ENCODE measurements around the gene SGK1.
"Not testable (repeated sequence)": the region's sequence is repeated elsewhere in the genome, so short reads cannot be mapped to it uniquely, and the experiment has no call there.

Gene SGK1

GRCh38 chr6:134326192-134326591, 8.3 kb upstream of the SGK1 start:
- DNase-seq: not testable (repeated sequence)

DNA sequence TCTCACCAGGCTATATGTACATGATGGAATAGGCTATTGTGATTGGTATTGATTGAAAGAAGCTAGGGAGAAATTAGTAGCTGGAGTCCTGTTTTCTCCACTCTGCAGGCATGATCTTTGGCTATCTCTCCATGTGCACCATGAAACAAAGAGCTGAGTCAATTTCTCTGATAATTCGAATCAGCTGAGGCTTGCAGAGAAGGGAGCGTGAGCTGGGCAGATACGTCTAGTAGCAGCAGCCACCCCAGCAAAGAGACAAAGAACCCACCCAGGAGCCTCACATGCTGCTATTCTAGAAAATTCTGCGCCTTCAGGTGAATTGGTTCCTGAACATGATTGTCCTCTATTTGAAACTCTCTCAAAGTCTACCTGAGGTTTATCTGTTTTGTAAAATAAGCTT, 6.9 kb upstream of the SGK1 start:
- no peak for DNase-seq

DNA sequence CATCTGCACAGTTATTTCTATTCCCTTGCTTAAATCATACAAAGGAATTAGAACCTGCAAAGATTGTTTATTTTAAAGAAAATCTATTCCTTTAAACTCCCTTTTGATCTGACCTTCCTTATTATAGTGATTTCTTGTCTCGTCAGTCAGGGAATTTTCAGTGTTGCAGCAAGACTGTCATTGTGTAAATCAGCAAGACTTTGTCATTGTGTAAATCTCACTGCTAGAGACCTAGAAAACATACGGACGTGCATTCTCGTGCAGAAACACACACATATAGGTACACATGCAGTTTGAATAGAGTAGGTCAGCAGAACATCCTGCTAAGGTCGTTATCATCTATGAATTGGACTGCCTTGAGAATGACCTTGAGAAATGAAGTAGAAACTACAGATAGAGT, 6.2 kb upstream of the SGK1 start:
- DNase-seq: no peak

- DNase-seq: no peak
These were observed 5.8 kb upstream of the SGK1 start for GRCh38 chr6:134323698-134324097.

DNA sequence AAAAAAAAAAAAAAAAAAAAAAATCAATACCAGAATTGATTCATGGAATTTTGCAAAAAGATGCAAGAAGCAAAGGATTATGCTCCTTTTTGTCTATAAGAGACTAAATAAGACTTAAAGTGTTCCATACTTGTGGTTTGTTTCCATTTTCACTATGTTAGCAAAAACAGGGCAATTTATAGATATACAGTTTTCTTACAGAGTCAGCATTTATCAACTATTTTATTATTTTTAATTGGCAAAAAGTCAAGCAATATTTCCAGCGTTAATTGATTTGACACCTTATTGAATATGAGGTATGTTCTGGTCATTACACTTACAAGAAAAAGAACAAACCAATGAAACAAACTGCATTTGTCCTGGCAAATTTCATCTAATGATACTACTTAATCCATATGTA, 5.4 kb upstream of the SGK1 start:
- DNase-seq: no peak

- no peak for DNase-seq
These were observed 4.3 kb upstream of the SGK1 start for GRCh38 chr6:134322216-134322615.

DNA sequence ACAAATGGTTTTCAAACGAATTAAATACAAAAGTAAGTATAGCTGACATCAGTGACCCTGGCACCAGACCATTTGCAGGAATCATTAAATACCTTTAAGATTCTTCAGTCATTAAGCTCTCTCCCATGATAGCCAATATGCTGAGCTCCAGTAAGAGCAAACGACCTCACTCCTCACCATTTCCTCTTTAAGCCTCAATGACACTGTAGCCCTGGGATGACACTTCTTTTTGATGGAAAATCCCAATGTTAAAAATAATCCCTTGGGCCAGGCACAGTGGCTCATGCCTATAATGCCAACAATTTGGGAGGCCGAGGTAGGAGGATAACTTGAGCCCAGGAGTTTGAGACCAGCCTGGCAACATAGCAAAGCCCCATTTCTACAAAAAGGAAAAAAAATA, 3.3 kb upstream of the SGK1 start:
- no peak for DNase-seq

GRCh38 chr6:134319686-134320085, 1.8 kb upstream of the SGK1 start:
- not testable (repeated sequence) for DNase-seq

DNA sequence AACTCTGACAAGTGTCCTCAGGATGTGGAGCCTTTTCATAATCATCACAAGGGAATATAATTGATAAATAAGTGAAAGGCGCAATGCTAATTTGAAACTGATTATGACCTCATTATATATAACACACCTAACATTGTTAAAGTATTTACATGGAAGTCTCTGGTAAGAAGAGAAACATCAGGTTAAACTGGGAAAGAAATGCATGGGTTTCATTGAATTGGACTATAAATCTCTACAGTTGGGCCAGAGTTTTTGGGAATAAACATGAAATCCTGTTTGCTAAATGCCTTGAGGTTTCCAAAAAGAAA, 1.0 kb upstream of the SGK1 start:
- no peak for DNase-seq

DNA sequence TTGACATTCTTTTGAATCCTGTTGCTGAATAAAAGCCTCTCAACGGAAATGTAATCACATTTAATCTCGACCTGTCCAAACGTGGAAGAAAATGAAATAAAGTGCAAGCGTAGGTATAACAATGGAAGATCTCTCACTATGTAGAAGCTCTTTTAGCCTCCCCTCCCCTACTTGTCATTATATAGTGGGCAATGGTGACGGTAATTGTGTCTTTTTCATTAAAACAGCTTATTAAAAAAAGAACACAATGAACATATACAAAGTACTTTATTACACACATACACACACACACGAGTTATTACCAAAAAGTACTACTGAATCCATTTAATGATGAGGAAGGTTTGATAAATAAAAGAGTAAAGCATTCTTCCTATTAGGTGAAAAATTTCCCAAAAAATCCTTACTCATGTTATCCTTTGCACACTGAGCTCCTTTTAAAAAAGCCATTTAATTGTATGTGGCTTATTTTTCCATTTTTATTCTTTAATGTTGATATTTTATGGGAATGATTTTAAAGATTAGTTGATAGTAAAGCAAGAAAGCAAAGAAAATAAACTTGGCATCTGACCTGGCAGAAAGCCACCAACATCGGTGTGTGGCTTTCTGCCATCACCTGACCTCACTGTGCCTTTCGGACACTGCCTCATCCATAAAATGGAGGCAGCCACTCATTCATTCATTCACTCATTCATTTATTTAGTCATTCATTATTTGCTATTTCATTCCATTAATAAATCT, 493 bp upstream of the SGK1 start:
- DNase-seq: no peak

DNA sequence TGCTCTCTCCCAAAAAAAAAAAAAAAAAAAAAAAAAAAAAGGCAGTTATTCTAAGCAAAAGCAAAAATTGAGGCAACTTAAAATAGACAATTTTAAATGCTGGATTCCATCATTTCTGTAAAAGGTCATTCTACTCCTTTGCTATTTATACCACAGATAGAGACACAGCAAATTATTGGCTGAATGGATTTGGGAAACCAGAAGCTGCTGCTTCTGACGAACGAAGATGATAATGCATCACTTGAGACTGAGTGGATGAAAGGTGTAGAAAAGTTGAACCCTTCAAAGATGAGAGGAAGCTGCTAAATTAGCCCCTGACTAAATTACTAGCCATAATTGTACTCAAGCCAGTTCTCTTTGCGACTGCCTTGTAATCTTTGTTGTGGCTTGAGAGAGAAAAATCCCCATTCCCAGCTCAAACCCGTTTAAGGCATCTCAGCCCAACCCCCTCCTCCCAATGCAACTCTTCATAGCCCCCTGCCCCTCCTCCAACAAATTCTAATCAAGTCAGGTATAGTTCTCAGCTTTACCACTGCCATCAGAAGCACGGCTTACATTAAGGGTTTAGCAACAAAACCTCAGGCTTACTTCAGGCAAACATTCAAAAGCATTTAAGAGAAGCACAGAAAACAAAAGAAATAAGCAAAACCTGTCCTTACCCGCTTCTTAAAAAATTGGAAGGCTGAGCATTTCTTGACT, 1.0 kb downstream of the SGK1 start:
- DNase-seq: no peak

- DNase-seq: no peak
These were observed 1.9 kb downstream of the SGK1 start for GRCh38 chr6:134315974-134316441.

DNA sequence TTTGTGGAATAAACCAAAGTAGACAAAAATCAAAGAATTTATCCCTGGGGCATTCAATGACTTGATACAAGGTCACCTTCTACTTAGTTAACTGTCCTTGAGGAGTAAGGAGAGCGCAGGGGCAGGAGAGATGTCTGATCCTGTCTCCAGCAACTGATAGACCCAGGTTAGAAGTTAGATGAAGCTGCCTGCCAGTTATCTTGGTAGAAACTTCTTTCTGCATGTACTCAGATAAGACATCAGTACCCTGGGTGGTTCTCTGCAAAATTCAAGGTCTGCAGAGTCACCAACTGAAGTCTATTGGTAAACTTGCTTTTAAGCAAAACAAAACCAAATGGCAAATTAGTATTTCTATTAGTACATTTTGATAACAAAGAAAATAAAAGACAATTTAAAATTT, 2.7 kb downstream of the SGK1 start:
- no peak for DNase-seq

DNA sequence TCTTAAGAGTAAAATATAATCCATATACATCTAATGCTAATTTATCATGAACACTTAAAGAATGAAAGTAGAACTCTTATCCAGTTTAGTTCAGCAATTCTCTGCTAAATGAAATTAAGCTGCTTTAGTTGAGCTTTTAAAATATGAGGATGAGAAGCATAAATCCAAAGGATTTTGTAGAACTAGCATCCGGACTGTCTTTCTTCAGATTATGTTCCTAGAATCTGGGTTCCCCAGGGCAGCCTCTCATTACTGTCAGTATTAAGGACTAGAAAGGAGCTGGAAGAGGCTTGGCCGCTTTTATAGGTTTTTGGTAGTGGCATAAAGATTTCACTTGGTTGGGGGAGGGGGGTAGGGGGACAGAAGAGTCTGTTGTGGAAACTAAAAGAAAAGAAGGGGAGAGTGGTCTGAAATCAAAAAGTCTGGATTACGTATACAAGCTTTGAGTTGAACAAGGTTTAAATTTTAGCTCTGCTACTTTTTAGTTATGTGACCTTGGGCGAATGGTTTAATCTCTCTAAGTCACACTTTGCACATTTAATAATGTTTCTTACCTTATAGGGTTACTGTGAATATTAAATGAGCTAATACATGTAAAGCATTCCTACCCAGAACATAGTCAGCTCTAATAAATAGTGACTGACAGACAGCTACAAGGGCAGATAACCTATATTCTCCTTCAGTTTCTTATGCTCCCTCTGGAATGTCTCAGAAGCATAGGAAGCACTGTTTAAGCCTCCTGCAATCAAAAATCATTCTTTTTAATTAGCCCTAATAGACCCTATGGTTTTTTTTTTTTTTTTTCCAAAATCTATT, 3.7 kb downstream of the SGK1 start:
- DNase-seq: no peak

GRCh38 chr6:134312038-134312660, 5.8 kb downstream of the SGK1 start:
- DNase-seq: no peak

- no peak for DNase-seq
These were observed 7.1 kb downstream of the SGK1 start for GRCh38 chr6:134310817-134311216.

DNA sequence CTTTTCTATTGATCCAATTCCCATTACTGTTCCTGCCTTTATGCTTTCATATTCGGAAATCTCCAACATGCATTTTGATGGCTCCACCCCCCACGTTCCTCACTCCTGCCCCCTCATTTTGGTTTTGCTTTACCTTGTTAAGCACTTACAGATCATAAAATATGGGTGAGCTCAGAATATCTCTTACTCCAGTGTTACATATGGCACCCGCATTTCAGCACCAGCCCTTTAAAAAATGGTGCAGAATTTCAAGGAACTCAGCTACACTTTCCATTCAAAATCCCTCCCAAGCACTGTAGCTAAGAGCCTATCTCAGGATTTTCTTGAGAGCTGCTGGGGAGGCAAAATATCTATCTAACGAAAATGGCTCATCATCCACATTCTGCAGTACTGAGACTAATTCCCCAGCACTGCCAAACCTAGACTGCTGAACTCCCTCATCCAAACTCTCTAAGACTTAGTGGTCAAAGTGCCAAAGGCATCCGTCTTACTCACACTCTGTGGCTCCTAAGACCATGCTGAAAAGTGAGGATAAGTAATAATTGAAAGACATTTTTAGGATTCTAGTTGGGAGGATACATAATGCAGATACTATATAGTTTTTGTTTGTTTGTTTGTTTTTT, 7.8 kb downstream of the SGK1 start:
- no peak for DNase-seq

GRCh38 chr6:134309227-134309626, 8.7 kb downstream of the SGK1 start:
- no peak for DNase-seq

- DNase-seq: no peak
These were observed 9.1 kb downstream of the SGK1 start for GRCh38 chr6:134308800-134309199.

GRCh38 chr6:134307870-134308269, 10.0 kb downstream of the SGK1 start:
- DNase-seq: no peak

- DNase-seq: no peak
These were observed 10.8 kb downstream of the SGK1 start for GRCh38 chr6:134307075-134307474.

DNA sequence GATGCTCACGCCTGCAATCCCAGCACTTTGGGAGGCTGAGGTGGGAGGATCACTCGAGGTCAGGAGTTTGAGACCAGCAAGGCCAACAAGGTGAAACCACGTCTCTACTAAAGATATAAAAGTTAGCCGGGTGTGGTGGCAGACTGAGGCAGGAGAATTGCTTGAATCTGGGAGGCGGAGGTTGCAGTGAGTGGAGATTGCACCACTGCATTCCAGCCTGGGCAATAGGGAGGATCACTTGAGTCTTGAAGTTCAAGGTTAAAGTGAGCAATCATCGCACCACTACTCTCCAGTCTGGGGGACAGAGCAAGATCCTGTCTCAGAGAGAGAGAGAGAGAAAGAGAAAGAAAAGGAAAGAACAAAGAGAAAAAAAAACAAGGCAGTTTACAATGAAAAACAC, 13.5 kb downstream of the SGK1 start:
- not testable (repeated sequence) for DNase-seq

DNA sequence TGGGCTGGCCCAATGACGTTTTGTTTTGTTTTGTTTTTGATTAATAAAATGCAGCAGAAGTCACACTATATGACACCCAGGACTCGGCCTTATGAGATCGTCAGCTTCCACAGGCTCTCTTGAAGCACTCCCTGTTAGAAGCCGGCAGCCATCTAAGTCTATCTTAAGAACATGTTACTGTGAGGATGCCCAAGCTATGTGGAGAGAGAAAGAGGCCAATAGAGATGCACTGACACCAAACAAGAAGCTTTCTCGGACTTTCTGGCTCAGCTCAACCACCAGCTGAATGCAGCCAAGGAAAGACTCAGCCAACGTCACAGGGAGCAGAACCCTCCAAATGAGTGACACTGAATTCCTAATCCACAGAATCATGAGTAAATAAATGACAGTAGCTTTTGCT, 14.0 kb downstream of the SGK1 start:
- DNase-seq: no peak

Measured in GOT3 (cell line).